ENCODE results near the gene TBCD. TPM values are rescaled to one million over a fixed set of nuclear protein-coding genes. Genes with fewer than 3 reads are reported as not detected.

Gene TBCD
- total RNA-seq, 2 experiments from 2014 or later: 87.8 to 145 TPM

DNA sequence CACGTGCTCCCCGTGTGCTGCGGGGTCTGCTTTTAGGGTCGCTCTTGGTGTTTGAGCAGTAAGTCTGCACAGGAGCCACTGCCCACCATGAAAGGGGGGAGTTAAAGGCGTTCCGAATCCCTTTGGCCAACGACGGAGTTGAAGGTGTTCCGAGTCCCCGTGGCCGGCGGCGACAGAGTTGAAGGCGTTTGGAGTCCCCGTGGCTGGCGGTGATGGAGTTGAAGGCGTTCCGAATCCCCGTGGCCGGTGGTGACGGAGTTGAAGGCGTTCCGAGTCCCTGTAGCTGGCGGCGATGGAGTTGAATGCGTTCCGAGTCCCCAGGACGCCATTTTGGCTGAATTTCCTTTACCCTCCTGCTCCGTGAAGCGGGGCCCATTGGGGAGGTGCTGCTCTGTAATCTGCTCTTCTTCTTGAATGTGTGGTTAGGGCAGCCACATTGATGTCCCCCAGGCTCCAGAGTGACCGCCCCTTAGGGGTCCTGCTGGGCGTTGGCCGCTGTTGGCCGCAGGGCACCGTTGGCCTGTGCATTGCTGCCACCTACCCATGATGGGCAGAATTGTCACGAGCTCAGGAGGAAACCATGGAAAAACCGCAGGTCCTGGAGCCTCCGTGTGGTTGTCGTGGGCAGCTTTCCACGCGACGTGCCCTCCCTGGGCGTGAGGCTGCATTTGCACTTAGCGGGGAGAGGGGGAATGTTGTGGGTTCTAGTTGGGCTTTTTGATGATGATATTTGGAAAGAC, 161.6 kb downstream of the TBCD start:
- H3K27ac ChIP-seq (ENCODE audit: low read depth, low read length, poor library complexity, severe bottlenecking): no peak overlapping the region
- H3K4me1 ChIP-seq (ENCODE audit: insufficient read depth, low read length, poor library complexity, severe bottlenecking): peaks cover 58% of the 10 kb centered on the region
- no peaks in the 10 kb centered on the region for H4K20me1 ChIP-seq (ENCODE audit: insufficient read depth, low read length)
- no peak overlapping the region for H3K4me2 ChIP-seq (ENCODE audit: low read length)
- ChIA-PET POLR2A (no interaction called here), CTCF (ENCODE audit: unreplicated experiment) (interaction anchor here (0.8 to 1.8 kb wide), 6 partner anchors 28 to 287 kb away, joined by 3 to 11 read pairs (median 5); no protein-coding TSS in a partner anchor)
- no TSS peak for BruUV-seq (replicated peaks)
- H3K4me3 ChIP-seq (ENCODE audit: low read depth, low read length, poor library complexity, severe bottlenecking): no peak overlapping the region
- H3K36me3 ChIP-seq (ENCODE audit: insufficient read depth, low read length): peaks cover 25% of the 10 kb centered on the region; the same call in 1 of the 2 replicates
- no peak overlapping the region for H2AFZ ChIP-seq (ENCODE audit: low read length)
- DNase-seq (ENCODE audit: low spot score): no peak
- intact Hi-C loops (cut with micrococcal nuclease; ENCODE audit: unreplicated experiment): loop anchor here (2.0 kb wide), 1 partner anchor 137 kb away; no protein-coding TSS in a partner anchor
- H3K79me2 ChIP-seq (ENCODE audit: insufficient read depth, low read depth, low read length): no peaks in the 10 kb centered on the region
- TF ChIP-seq CTCF (conservative IDR thresholded peaks at IDR 0.05; ENCODE audit: low read length) (no peak), EZH2phosphoT487 (IDR thresholded peaks at IDR 0.05; ENCODE audit: borderline replicate concordance, low read depth, low read length) (no peak)
- H3K9me3 ChIP-seq (ENCODE audit: low read length): no peaks in the 10 kb centered on the region
- no peaks in the 10 kb centered on the region for H3K9me2 ChIP-seq (ENCODE audit: insufficient read depth, low read length)

DNA sequence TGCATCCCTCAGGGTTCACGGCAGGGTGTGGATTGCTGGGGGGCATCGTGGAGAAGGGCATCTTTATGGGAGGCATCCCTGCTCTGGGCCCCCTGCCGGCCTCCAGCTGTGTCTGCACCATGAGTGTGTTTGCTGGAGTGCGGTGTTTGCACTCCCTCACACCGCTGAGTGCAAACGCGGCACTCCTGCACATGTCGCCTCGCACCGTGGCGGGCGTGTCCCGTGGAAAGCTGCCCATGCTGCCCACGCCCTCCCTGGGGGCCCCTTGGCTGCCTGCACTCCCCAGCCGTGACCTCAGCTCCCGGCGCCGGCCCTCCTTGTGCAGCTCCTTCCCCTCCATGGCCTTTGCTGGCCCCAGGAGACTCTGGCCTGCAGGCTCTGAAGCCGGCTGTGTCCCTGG, 162.5 kb downstream of the TBCD start:
- H3K9me3 ChIP-seq (ENCODE audit: low read length): no peaks in the 10 kb centered on the region
- peak overlapping the region; percentile 86 for H3K27ac ChIP-seq (ENCODE audit: low read depth, low read length, poor library complexity, severe bottlenecking)
- CTCF ChIA-PET (ENCODE audit: unreplicated experiment): interaction anchor here (0.5 to 1.8 kb wide), 11 partner anchors 11 to 360 kb away, joined by 3 to 11 read pairs (median 4); no protein-coding TSS in a partner anchor
- no TSS peak for BruUV-seq (replicated peaks)
- H3K36me3 ChIP-seq (ENCODE audit: insufficient read depth, low read length): peaks cover 25% of the 10 kb centered on the region; the same call in 1 of the 2 replicates
- H2AFZ ChIP-seq (ENCODE audit: low read length): peak overlapping the region; percentile 46; the same call in 1 of the 2 replicates
- DNase-seq (ENCODE audit: low spot score): peak; percentile 72
- peak overlapping the region; percentile 47 for H3K4me3 ChIP-seq (ENCODE audit: low read depth, low read length, poor library complexity, severe bottlenecking)
- peak overlapping the region; percentile 81 for H3K4me2 ChIP-seq (ENCODE audit: low read length)
- H4K20me1 ChIP-seq (ENCODE audit: insufficient read depth, low read length): no peaks in the 10 kb centered on the region
- POLR2A ChIA-PET: interaction anchor here (0.5 to 1.5 kb wide), 5 partner anchors 10 to 392 kb away, joined by 3 to 6 read pairs (median 4); no protein-coding TSS in a partner anchor
- TF ChIP-seq EZH2phosphoT487 (IDR thresholded peaks at IDR 0.05; ENCODE audit: borderline replicate concordance, low read depth, low read length) (no peak), CTCF (conservative IDR thresholded peaks at IDR 0.05; ENCODE audit: low read length) (peak; percentile 77; the same call in 1 of the 2 replicates)
- peaks cover 61% of the 10 kb centered on the region for H3K4me1 ChIP-seq (ENCODE audit: insufficient read depth, low read length, poor library complexity, severe bottlenecking)
- H3K79me2 ChIP-seq (ENCODE audit: insufficient read depth, low read depth, low read length): no peaks in the 10 kb centered on the region
- intact Hi-C loops (cut with micrococcal nuclease; ENCODE audit: unreplicated experiment): loop anchor here (2.0 kb wide), 1 partner anchor 136 kb away; no protein-coding TSS in a partner anchor
- H3K9me2 ChIP-seq (ENCODE audit: insufficient read depth, low read length): no peaks in the 10 kb centered on the region

All from OCI-LY7 (cell line).